GM19193 (cell line): Measurements from ENCODE around the gene CNBD2.

ENCODE experiments used
- POLR2A ChIP-seq: IDR thresholded peaks from 4 replicates; pipeline ENCODE4 v1.6.1; 2011; ENCODE audit not compliant: insufficient read depth, insufficient read length; ENCODE audit errors: extremely low read depth

The CNBD2 gene

GRCh38 chr20:35994994-35995453, 26.6 kb downstream of the CNBD2 start:
- no peak for TF ChIP-seq POLR2A

- TF ChIP-seq POLR2A: no peak
Observed at GRCh38 chr20:36002855-36003254, 34.5 kb downstream of the CNBD2 start.

GRCh38 chr20:36004045-36004444, 35.7 kb downstream of the CNBD2 start:
- no peak for TF ChIP-seq POLR2A

GRCh38 chr20:36008461-36009035, 40.2 kb downstream of the CNBD2 start:
- TF ChIP-seq POLR2A: no peak

- TF ChIP-seq POLR2A: no peak
Observed at GRCh38 chr20:36010076-36010475, 41.7 kb downstream of the CNBD2 start.

- no peak for TF ChIP-seq POLR2A
Observed at GRCh38 chr20:36010825-36011224, 42.4 kb downstream of the CNBD2 start.

- no peak for TF ChIP-seq POLR2A
Observed at GRCh38 chr20:36015806-36016403, 47.5 kb downstream of the CNBD2 start.

- TF ChIP-seq POLR2A: no peak
Observed at GRCh38 chr20:36017048-36017951, 48.9 kb downstream of the CNBD2 start.

GRCh38 chr20:36018208-36018988, 50.0 kb downstream of the CNBD2 start:
- TF ChIP-seq POLR2A: no peak

- TF ChIP-seq POLR2A: no peak
Observed at GRCh38 chr20:36028106-36028808, 59.9 kb downstream of the CNBD2 start.

- no peak for TF ChIP-seq POLR2A
Observed at GRCh38 chr20:36030149-36030548, 61.8 kb downstream of the CNBD2 start.

GRCh38 chr20:36031806-36032205, 63.4 kb downstream of the CNBD2 start:
- no peak for TF ChIP-seq POLR2A

- TF ChIP-seq POLR2A: no peak
Observed at GRCh38 chr20:36034875-36035274, 66.5 kb downstream of the CNBD2 start.

- TF ChIP-seq POLR2A: no peak
Observed at GRCh38 chr20:36035745-36036144, 67.4 kb downstream of the CNBD2 start.
